NCI-H226 (cell line): ENCODE measurements around the gene CELSR3.

Experiments
- DNase-seq: peaks from one replicate; pipeline ENCODE4 v3.0.0-alpha.2; 2015

Gene CELSR3

GRCh38 chr3:48656841-48657281, 5.8 kb downstream of the CELSR3 start:
- no peak for DNase-seq

DNA sequence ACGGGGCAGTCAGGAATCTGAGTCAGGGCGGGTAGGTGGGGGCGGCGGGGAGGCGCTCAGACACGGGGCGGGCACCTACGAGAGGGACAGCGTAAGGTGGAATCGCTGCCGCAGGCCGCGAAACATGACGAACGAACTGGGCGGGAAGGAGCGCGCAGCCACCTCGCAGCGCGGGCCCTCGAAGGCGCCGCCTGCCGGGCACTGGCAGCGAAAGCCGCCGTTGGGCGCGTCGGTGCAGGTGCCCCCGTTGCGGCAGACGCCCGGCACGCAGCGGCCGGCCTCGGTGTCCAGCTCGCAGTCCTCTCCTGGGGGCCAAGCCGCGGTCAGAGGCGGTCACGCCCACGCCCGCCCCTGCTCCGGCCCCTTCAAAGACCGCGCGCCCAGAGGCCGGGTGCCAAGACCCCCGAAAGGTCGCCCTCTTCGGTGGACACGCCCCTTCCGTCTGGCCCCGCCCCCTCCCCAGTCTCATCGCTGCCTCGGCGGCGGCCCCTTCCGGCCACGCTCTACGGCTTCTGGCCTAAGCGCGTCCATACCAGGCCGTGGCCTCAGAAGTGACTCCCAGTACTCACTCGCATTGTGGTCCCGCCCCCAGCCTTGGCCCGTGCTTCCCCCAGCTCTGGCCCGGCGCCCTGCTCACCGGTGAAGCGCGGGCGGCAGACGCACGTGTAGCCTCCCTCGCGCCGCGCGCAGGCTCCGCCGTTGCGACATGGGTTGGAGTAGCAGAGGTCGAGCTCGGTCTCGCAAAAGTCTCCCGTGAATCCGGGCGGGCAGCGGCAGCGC, 6.4 kb downstream of the CELSR3 start:
- DNase-seq = peak; percentile 74

- no peak for DNase-seq
Observed at GRCh38 chr3:48655606-48656005, 7.1 kb downstream of the CELSR3 start.

GRCh38 chr3:48655063-48655462, 7.6 kb downstream of the CELSR3 start:
- DNase-seq = no peak

DNA sequence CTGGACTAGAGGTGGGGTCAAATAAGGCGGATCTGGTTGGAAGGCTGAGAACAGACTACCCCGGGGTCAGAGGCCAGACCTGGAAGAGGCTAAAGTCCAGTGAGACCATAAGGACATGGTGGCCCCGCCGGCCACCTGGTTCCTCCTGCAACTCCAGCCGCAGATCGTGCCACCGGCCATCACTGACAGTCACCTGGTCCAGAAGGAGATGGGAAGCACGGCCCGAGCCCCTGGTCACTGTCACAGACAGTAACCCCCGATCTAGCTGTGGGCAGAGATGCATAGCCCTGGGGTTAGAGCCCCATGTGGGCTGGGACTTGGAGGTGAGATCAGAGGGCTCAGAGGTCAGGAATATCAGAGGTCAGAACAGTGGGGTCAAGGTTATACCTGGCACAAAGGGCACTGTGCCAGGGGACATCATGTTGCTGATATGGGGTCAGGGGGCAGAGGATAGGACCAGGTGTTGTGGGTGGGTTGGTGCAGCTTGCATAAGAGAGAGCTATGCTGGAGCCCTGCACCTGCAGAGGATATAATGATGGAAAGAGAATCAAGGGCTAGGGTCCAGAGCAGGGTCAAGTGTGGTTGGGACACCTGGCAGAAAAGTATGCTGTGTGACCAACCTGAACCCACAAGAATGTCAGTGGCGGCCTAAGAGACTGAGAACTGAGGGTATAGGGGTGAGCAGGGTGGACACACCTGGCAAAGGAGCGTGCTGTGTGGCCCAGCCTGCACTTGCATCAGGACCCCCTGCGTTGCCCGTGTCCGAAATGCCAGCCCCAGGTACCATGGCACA, 9.6 kb downstream of the CELSR3 start:
- no peak for DNase-seq

- no peak for DNase-seq
Observed at GRCh38 chr3:48651771-48652170, 10.9 kb downstream of the CELSR3 start.

DNA sequence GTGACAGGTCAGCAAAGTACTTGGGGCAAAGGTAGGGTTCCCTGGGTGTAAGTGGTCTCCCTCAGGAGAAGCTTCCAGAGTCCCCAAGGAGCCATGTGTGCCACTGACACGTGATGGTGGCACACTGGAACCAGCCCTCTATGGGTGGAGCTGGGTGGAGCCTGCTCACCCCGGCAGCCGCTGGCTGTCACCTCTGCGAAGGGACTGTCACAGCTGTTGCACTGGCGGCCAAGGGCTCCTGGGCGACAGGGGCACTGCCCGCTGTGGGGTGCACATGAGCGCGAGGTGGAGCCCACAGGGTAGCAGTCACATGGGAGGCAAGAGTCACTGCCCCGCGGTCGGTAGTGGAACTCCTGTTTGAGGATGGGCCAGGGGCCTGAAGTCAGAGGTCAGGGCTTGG, 12.0 kb downstream of the CELSR3 start:
- no peak for DNase-seq

DNA sequence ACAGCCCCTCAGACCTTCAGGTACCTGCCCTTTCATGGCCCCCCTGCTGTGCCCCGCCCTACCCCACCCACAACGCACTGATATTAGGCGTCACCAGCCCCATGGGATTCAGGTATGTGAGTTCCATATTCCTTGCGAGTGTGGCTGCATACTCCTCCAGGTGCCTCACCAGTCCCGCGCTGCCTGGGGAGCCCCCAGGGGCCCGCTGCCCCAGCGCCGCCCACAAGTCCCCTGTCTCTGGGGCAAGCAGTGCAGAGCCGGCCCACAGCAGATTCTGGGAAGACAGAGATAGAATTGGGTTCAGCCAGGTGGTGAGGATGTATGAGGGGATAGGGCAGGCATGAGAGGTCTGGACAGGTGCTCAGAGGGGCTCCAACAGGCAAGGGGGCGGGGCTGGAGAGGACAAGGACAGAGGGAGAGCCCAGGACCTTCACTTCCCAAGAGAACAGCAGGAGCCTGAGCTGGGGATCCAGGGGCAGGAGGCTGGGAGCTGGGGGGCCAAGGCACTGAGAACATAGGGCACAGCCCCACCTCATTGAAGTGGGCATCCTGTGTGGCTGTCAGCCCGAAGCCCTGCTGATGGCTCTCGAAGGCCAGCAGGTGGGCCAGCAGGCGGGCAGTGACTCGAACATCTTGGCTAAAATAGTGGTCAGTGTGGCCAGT, 14.4 kb downstream of the CELSR3 start:
- no peak for DNase-seq

- no peak for DNase-seq
Observed at GRCh38 chr3:48647714-48648113, 15.0 kb downstream of the CELSR3 start.

DNA sequence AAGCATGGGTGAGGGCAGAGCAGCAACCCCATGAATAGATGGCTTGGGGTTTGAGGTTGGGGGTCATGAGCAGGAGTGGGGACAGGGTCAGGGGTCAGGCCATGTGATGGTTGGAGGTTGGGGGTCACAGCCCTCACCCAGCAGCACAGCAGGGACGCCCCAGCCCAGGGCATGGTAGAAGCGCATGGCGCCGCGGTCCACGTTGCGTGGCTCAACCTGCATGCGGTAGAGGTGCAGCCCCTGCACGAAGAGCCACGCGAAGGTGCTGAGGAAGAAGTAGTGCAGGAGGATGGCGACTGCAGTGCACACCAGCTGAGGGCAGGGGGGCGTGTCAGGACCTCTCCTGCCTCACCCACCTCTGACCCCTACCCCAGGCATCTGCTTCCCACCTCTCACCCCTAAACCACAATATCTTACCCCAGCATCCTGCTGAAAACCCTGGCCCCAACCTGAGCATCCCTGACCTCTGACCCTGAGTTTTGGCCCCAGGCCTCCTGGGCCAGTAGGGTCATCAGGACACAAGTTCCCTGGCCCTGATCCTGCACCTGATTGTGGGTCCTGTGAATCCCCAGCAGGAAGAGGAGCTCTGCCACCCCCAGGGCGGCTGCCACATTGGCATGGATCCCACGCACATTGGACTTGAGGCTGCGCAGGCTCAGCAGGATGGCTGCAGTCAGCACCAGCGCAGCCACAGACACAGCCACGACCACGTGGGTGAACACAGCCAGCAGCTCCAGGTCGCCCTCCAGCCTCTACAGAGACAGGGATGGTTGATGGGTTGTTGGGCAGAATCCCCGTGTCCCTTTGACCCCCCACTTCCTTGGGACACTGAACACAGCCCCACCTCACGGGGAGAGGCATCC, 17.6 kb downstream of the CELSR3 start:
- no peak for DNase-seq

GRCh38 chr3:48642605-48643004, 20.1 kb downstream of the CELSR3 start:
- DNase-seq = no peak

GRCh38 chr3:48641396-48641795, 21.3 kb downstream of the CELSR3 start:
- DNase-seq = no peak

GRCh38 chr3:48639944-48640606, 22.6 kb downstream of the CELSR3 start:
- no peak for DNase-seq

DNA sequence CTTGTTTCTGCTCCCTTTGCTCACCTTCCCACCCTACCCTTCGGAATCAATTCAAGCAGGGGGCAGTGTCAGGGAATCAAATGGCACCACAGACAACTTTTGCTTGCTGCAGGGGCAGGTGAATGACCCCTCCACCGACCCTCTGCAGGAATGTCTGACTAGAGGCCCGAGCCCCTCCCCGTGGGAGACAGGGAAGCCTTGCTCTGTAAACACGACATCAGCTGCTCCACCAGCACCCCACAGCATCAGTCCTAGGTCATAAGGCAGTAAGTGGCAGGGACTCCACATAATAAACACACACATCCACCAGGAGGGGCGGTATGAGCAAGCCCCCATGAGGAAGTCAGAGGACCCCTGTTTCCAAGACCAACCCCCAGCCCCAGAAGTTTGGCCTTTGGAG, 25.4 kb downstream of the CELSR3 start:
- DNase-seq = no peak

DNA sequence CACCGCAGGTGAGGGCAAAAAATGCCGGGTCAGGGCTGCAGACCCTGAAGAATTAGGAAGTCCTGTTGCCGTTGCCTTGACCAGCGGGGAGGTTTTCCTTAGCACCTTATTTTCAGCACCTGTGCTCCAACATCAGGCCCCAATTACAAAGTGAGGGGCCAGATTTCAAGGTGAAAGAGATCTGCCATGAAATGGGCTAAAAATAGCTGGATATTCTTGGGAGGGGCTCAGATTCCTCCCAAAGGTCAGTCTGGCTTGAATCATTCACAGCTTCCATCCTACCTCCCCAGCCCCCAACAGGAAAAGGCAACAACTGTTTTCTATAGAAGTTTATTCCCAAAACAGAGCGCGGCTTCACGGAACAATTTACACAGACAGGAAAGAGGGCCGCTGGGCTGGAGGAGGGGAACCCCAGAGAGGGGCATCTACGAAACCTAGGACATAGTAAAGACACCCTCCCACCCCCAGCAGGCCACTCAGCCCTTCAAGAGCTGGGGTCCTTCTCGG, 26.5 kb downstream of the CELSR3 start:
- no peak for DNase-seq

DNA sequence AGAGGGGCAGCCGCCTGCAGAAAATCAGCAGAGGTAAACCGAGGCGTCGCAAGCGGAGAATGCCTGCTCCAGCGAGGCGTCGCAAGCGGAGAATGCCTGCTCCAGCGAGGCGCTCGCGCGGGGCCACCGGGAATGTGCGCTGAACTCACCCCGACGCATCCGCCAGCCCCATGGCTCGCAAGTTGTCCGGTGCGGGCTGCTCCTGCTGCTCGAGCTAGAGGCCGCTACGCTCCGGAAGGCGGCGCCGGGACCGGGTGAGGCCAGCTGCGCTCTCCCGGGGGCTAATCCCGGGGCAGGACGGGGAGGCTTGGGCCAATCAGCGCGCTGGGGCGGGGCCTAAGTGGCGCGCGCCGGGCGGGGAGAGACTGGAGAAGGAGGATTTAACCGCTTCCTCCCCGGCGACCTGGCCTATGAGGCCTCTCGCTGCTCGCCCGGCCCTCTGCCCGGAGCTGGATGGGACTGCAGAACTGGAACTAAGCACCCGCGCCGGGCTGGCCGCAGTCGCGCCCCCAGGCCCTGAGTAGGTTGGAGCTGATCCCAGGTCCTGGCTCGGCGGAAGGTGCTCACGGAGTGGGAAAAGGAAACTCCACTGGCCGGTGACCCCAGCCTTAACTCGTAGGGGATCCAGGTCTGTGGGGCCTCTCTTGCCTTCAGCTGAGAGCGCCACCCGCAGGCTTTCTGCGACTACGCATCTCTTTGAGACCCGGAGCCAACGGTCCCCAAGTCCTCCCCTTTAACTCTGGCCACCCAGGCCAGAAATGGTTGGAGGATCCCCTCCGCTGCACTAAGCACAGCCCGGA, 27.3 kb downstream of the CELSR3 start, which contains the start of gene SLC26A6:
Gene SLC26A6 (minus strand): TSS at position 240 of the 800 bp plus-strand sequence. CDS start 68 bp downstream, at position 172.
- peak; percentile 94 for DNase-seq

- DNase-seq = peak; percentile 32
Observed at GRCh38 chr3:48634661-48635221, 27.9 kb downstream of the CELSR3 start.

- DNase-seq = no peak
Observed at GRCh38 chr3:48633743-48634142, 28.9 kb downstream of the CELSR3 start.

DNA sequence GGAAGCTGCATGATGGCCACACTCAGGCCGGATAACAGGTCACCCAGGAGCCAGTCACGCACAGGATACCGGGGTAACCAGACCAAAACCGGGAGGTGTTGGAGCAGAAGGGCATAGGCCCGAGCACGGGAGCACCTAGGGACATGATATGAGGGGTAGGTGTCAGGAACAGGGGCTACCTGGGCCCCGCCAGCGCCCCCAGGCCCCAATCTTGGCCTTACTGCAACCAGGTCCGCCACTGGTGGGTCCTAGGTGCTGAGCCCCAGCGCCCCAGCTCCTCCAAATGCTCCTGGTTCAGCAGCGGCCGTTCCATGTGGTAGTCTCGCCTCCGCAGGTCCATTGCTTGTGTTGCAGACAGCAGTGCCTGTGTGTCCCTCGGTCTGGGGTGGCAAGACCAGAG, 29.4 kb downstream of the CELSR3 start:
- DNase-seq = no peak
